HPDE6-E6E7 (cell line): Measurements from ENCODE around the gene BTD.

Experiments used
- DNase-seq: peaks from one replicate; pipeline ENCODE4 v3.0.0; 2011; ENCODE audit warnings: missing footprints; ENCODE audit errors: extremely low spot score

The BTD gene

DNA sequence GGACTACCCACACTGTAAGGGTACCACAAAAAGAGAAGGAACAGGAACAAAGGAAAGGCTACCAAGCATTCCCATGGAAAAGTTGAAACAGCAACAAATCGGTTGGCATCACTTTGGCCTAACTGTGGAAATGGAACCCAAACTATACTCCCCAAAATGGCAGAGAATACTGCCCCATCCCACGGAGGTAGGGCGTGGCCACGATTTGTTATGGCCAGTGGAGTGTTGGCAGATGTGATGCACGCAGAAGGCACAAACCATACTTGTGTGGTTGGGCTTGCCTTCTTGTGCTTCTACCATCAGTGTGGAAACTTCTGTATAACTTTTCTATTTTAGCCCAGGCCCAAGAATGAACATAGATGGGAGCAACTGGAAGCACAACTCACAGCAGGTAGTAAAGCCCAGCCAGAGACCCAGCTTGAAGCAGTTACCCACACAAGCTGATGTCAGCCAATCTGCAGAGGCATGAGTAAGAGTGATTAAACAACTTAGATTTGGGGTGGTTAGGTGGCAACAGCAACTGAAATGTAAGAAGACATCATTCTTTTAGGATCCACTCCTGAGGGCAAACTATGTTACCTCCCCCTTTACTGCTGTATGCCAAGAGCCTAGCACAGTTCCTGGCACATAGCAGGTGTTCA is 64.1 kb downstream of the BTD start:
- DNase-seq: no peak

DNA sequence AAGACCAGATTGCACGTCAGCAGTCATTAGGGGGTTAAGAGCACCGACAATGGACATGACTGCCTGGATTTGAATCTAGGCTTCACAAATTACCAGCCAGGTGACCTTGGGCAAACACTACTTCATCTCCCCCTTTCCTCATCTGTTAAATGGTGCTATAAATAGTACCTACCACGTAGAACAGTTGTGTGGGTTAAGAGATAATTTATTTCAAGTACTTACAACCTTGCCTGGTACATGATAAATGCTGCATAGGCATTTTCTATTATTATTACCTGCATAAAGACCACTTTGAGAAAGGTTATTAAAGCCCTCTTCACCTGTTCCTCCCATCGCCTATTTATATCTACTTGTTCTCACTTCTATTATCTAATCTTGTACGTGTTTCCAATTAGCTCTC is 64.7 kb downstream of the BTD start:
- no peak for DNase-seq

DNA sequence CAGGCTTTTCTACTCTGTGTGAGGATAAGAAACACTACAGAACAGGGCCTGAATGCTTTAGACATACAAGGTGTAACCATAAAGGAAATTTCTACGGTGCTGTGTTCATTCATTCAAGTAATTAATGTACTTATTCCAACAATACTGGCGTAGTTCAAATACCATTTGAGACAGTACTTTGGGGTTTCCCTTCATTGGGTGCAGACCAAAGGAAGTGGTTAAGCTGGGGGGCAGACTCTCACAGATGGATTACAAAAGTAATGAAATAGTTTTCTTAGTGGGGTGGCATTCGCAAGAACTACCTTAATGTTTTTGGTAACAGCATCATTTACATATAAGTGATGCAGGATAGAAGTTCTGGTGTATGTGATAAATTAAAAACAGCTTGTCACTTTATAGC is 65.9 kb downstream of the BTD start:
- no peak for DNase-seq

DNA sequence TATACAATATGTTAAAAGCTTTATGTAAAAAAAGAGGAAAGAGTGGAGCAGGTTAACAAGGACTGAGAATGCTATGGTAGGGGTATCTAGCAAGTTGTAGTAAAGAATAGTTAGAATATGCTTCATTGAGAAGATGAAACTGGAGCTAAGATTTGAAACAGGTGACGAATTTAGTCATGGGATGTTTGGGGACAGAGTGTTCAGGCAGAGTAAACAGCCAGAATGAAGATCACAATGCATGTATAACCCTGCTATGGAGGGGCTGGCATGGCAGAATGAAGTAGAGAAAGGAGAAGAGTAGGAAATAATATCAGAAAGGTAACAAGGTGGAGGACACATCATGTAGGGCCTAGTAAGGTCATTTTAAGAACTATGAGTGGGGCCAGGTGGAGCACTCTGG is 72.0 kb downstream of the BTD start:
- DNase-seq: no peak

DNA sequence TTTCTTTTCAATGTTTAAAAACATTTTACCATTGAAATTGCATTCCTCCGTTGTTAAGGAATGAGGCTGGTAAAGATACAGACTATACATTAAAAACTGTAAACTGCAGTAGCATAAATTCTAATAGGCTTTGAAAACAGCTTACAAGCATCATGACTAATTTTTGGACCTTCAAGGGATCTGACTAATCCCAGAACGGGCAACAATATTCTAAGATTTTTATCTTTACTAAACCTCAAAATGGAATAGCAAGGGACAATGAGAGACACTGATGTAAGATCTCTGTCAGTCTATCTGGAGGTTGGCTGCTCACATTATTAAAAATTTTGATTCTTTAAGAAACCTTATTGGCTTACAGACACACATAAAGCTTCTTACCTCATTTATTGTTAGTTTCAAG is 74.7 kb downstream of the BTD start:
- no peak for DNase-seq

DNA sequence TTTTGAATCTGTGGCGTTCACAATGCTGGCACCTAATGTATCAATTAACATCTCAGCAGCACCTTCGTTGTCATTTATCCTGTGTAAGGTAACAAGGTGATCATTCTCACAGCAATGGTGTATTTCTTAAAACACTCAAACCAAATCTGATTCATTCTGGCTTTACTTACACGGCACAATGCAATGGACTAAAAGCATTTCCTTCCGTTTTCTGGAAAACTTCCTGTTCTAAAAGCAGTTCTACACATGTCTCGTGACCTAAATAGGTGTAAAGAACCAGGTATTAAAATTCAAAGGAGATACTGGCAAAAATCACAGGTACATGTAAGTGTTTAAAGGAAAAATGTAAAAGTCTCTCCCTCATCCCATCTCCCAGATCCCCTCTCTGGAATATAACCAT is 77.8 kb downstream of the BTD start:
- DNase-seq: no peak

DNA sequence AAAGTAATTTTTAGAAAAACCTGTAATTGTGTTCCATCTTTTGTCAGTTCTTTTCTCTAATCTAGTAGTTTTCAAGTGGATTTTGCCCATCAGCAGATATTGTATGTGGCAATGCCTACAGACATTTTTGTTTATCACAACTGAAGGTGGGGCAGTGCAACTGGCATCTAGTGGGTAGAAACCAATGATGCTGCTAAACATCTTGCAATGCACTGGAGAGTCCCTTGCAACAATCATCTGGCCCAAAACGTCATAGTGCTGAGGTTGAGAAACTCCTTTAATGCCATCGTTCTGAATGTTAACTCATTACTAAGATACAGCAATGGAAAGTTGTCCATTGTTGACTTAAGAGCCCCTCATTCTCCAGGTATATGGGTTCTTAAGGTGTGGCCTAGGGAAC is 80.1 kb downstream of the BTD start:
- DNase-seq: no peak

DNA sequence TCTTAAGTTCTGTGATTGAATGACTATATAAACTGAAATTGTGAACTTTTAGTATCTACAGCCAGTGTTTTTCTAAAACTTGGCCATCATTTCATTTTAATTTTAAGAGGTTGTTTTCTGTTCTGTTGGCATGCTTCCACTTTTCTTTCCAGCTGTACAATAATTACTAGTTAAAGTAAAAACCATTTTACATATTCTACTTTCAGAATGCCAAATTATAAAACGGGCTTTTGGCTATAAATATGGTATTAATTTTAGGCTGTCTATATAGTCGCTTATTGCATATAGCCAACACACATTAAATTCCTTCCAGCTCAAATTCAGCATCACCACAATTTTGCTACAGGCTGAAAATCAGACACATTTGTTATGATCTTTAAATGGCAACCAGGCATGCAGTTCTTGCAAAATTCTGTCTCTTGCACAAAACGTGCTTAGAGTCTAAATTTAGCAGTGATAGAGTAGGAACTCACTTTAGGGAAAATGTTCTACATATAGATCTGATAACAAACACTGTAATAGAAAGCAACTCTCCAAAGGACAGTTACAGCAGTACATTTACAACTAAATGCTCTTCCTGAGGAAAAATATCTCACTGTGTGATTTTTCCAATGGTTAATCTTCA is 81.1 kb downstream of the BTD start:
- no peak for DNase-seq

DNA sequence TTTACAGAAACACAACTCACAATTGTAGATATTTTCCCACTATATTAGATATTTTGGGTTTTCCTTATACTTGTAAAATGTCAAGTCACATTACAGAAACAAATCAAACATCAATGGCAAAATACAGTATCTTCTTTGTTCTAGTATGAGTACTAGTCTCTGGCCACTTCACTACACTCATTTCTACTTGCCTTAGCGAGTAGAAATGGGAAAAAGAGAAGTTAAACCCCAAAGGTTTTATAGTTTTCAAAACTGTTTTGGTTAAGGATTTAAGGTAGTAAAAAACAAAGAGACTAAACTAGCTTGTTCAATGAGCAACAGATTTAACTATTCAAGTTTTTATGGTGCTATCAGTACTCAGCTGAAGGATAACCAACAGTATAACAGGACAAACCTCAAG is 81.7 kb downstream of the BTD start:
- no peak for DNase-seq

DNA sequence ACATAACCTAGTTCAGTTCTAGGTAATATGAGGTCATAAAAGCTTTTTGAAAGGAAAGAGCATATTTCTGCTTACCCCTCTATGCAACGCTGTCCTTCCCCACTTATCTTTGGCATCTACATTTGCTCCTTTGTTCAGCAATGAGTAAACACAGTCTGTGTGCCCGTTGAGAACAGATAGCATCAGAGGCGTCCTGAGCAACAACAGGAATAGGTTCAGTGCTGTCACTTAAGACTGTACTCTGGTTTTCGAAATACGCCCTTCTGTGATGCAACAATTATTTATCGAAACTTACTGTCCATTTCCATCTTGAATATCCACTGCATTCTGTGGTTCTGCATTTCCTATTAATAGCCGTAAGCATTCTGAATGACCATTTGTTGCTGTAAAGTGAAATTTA is 84.4 kb downstream of the BTD start:
- no peak for DNase-seq

DNA sequence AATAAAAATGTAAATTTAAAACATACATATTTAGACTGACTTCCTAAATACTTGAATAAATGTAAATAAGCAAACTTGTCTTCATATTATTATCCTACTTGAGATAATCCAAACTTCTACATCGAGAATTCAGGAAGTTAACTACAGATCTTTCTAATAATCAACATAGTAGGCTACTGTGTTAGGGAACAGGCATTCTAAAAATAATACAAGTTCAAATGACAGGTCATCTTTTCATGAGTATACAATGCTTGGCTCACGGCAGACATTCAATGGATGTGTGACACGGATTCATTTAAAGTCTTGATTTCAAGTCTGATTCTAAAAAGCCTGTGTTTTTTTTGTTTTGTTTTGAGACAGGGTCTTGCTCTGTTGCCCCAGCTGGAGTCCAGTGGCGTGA is 88.7 kb downstream of the BTD start:
- no peak for DNase-seq

DNA sequence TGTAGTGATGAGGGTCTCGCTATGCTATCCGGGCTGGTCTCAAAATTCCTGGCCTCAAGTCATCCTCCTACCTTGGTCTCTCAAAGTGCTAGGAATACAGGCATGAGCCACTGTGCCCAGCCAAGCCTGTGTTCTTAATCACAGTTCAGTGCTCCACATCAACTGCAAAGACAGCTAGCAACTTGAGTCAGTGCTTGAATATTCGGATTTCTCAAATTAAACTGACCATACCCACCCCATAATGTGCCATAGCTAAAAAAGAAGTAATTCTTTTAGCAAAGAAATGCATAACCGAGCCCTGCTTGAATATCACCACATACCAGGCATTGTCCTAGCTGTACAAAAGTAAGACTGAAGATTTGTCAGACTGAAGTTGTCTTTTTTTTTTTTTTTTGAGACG is 89.2 kb downstream of the BTD start:
- DNase-seq: no peak

DNA sequence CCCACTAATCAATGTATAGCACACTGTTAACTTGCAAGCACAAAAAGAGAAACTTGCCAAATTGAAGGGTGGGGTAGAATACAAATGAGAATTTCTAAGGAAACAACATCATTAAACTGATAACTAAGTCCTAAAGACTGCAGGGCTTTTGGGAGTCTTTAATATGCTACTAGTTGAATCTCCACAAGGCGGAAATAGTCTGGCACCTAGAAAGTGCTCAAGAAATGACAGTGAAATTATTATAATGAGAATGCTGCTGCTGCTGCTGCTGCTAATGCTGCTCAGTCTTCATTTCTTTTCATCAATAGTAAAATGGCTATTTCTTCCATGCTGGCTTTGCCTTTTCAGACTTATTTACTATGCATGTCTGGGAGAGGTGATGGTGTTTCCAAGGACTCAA is 91.8 kb downstream of the BTD start:
- no peak for DNase-seq

DNA sequence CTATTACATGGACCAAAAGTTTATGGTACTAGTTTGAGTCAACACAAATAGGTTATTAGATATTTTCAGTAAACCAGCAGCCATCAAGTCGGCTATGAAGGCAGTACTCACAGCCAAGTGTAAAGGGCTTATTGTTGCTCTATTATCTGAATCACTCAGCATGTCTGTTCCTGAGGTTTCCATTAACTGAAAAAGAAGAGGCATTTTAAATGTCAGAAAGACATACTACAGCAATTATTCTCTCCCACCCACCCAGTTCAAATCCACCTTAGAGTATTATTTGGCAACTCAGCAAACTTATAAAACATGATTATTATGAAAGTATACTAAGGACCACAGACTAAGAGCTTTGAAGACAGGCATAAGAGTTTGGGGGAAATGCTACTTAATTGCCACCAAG is 93.1 kb downstream of the BTD start:
- DNase-seq: no peak
